ENCODE data around the gene TYRO3.

TYRO3 gene

GRCh38 chr15:41558400-41559238 lies at the start of gene TYRO3:
TSS of gene TYRO3 (plus strand) at chr15:41559212. CDS start at chr15:41559258, 46 bp downstream.
- TF ChIP-seq CTCF (IDR thresholded peaks at IDR 0.05; ENCODE audit: low read depth, low read length, missing control alignments): no peak
- in situ Hi-C loops (cut with HindIII; ENCODE audit: low sequenced_read_pairs): no loop called here
- DNase-seq (ENCODE audit: low read depth): no peak
- peak within 1 kb of the TSS; percentile 57 for H3K4me3 ChIP-seq (ENCODE audit: low read depth, low read length)

GRCh38 chr15:41510728-41511127 lies 48.3 kb upstream of the TYRO3 start:
- in situ Hi-C loops (cut with HindIII; ENCODE audit: low sequenced_read_pairs): no loop called here
- no peak for TF ChIP-seq CTCF (IDR thresholded peaks at IDR 0.05; ENCODE audit: low read depth, low read length, missing control alignments)
- no peak for DNase-seq (ENCODE audit: low read depth)
- no peak overlapping the region for H3K4me3 ChIP-seq (ENCODE audit: low read depth, low read length)

- in situ Hi-C loops (cut with HindIII; ENCODE audit: low sequenced_read_pairs): no loop called here
- H3K4me3 ChIP-seq (ENCODE audit: low read depth, low read length): no peak overlapping the region
- TF ChIP-seq CTCF (IDR thresholded peaks at IDR 0.05; ENCODE audit: low read depth, low read length, missing control alignments): no peak
These were observed 47.6 kb upstream of the TYRO3 start for GRCh38 chr15:41511331-41511898.

GRCh38 chr15:41511899-41512369 lies 47.1 kb upstream of the TYRO3 start:
- H3K4me3 ChIP-seq (ENCODE audit: low read depth, low read length): no peak overlapping the region
- TF ChIP-seq CTCF (IDR thresholded peaks at IDR 0.05; ENCODE audit: low read depth, low read length, missing control alignments): no peak
- in situ Hi-C loops (cut with HindIII; ENCODE audit: low sequenced_read_pairs): no loop called here

More at GRCh38 chr15:41511331-41511898, 47.6 kb upstream of the TYRO3 start:
- DNase-seq (ENCODE audit: low read depth): no peak

GRCh38 chr15:41512512-41512939 lies 46.5 kb upstream of the TYRO3 start:
- TF ChIP-seq CTCF (IDR thresholded peaks at IDR 0.05; ENCODE audit: low read depth, low read length, missing control alignments): no peak
- no peak for DNase-seq (ENCODE audit: low read depth)
- in situ Hi-C loops (cut with HindIII; ENCODE audit: low sequenced_read_pairs): no loop called here
- peak overlapping the region; percentile 28 for H3K4me3 ChIP-seq (ENCODE audit: low read depth, low read length)

More at GRCh38 chr15:41511899-41512369, 47.1 kb upstream of the TYRO3 start:
- no peak for DNase-seq (ENCODE audit: low read depth)

- TF ChIP-seq CTCF (IDR thresholded peaks at IDR 0.05; ENCODE audit: low read depth, low read length, missing control alignments): no peak
- no peak for DNase-seq (ENCODE audit: low read depth)
- in situ Hi-C loops (cut with HindIII; ENCODE audit: low sequenced_read_pairs): no loop called here
- peak overlapping the region; percentile 28 for H3K4me3 ChIP-seq (ENCODE audit: low read depth, low read length)
These were observed 46.0 kb upstream of the TYRO3 start for GRCh38 chr15:41512940-41513505.

All from astrocyte of the cerebellum (primary cell).